BLaER1 treated with 17β-estradiol and CSF1 and Interleukin-3, amounts not matched to agents 10 nM and 100 nM (cell line): ENCODE measurements around the gene PLA2G1B.

Experiments used
- H3K27ac ChIP-seq, 11 experiments: shearing (Covaris generic); formaldehyde crosslinking; 2 replicates each; pipeline ENCODE4 v1.8.1; 2022
- H3K27me3 ChIP-seq, 11 experiments: shearing (Covaris generic); formaldehyde crosslinking; 2 replicates each; pipeline ENCODE4 v1.8.1; 2022
- H3K36me3 ChIP-seq, 11 experiments: shearing (Covaris generic); formaldehyde crosslinking; 2 replicates each; pipeline ENCODE4 v1.8.1; 2022
- H3K4me1 ChIP-seq, 10 experiments: shearing (Covaris generic); formaldehyde crosslinking; 2 replicates each; pipeline ENCODE4 v1.8.1; 2022
- H3K4me2 ChIP-seq, 11 experiments: shearing (Covaris generic); formaldehyde crosslinking; 2 replicates each; pipeline ENCODE4 v1.8.1; 2022
- H3K4me3 ChIP-seq, 10 experiments: shearing (Covaris generic); formaldehyde crosslinking; 2 replicates each; pipeline ENCODE4 v1.8.1; 2022
- H3K9ac ChIP-seq, 11 experiments: shearing (Covaris generic); formaldehyde crosslinking; 2 replicates each; pipeline ENCODE4 v1.8.1; 2022
- H3K9me3 ChIP-seq, 11 experiments: shearing (Covaris generic); formaldehyde crosslinking; replicated peaks in 1 of 11; 2 replicates each; pipeline ENCODE4 v1.8.1; 2022
- H4K20me1 ChIP-seq, 11 experiments: shearing (Covaris generic); formaldehyde crosslinking; 2 replicates each; pipeline ENCODE4 v1.8.1; 2022
- Cebpa-rat ChIP-seq, 11 experiments: shearing (Covaris generic); IDR thresholded peaks; 2 replicates each; pipeline ENCODE4 v1.8.1; 2022

The PLA2G1B gene

DNA sequence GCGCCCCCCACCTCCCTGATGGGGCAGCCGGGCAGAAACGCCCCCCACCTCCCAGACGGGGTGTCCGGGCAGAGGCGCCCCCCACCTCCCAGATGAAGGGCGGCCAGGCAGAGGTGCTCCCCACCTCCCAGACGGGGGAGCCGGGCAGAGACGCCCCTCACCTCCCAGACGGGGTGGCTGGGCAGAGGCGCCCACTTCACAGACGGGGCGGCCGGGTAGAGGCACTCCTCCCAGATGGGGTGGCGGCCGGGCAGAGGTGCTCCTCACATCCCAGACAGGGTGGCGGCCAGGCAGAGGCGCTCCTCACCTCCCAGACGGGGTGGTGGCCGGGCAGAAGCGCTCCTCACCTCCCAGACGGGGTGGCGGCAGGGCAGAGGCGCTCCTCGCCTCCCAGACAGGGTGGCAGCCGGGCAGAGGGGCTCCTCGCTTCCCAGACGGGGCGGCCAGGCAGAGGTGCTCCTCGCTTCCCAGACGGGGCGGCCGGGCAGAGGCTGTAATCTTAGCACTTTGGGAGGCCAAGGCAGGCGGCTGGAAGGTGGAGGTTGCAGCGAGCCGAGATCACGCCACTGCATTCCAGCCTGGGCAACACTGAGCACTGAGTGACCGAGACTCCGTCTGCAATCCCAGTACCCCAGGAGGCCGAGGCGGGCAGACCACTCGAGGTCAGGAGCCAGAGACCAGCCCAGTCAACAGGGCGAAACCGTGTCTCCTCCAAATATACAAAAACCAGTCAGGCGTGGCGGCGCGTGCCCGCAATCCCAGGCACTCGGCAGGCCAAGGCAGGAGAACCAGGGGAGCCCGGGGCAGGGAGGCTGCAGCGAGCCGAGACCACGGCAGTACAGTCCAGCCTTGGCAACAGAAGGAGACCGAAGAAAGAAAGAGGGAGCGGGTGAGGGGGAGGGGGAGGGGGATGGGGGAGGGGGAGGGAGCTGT lies 49.2 kb downstream of the PLA2G1B start:
- Histone ChIP-seq H3K27ac (no peak overlapping the region), H3K9ac (no peak overlapping the region), H3K4me1 (no peaks in the 10 kb centered on the region; a peak in 1 of 20 replicates), H4K20me1 (no peaks in the 10 kb centered on the region), H3K4me3 (peak overlapping the region in 1 of 10 experiments; percentile 31; a peak in 1 of 20 replicates), H3K36me3 (no peaks in the 10 kb centered on the region), H3K27me3 (no peaks in the 10 kb centered on the region), H3K4me2 (no peak overlapping the region), H3K9me3 (peaks cover 9 to 21% (median 13%) of the 10 kb centered on the region in 11 experiments)
- no peak for TF ChIP-seq Cebpa-rat (IDR thresholded peaks at IDR 0.05)

- Histone ChIP-seq H3K4me1 (no peaks in the 10 kb centered on the region), H3K9ac (no peak overlapping the region), H3K27me3 (no peaks in the 10 kb centered on the region), H3K4me2 (no peak overlapping the region), H3K4me3 (no peak overlapping the region), H3K36me3 (no peaks in the 10 kb centered on the region), H3K9me3 (peaks cover 9 to 18% (median 13%) of the 10 kb centered on the region in 11 experiments), H4K20me1 (no peaks in the 10 kb centered on the region), H3K27ac (no peak overlapping the region)
- no peak for TF ChIP-seq Cebpa-rat (IDR thresholded peaks at IDR 0.05)
These were observed 50.8 kb downstream of the PLA2G1B start for GRCh38 chr12:120276734-120277133.
